Fibroblast of skin of scalp (primary cell): Measurements from ENCODE around the gene NELFCD.

Source experiments
- DNase-seq: peaks from one replicate; pipeline ENCODE4 v3.0.0-alpha.2; 2013

NELFCD gene

GRCh38 chr20:58994390-58995159, 13.5 kb downstream of the NELFCD start:
- DNase-seq, result no peak

- DNase-seq, result no peak
Measured at GRCh38 chr20:58995461-58996225, 14.6 kb downstream of the NELFCD start.

GRCh38 chr20:58996226-58996611, 15.2 kb downstream of the NELFCD start:
- DNase-seq, result no peak

- no peak for DNase-seq
Measured at GRCh38 chr20:58997141-58997770, 16.2 kb downstream of the NELFCD start.

GRCh38 chr20:58998656-58999055, 17.6 kb downstream of the NELFCD start:
- no peak for DNase-seq

GRCh38 chr20:59000326-59000725, 19.3 kb downstream of the NELFCD start:
- DNase-seq, result no peak

GRCh38 chr20:59001068-59001448, 20.0 kb downstream of the NELFCD start:
- no peak for DNase-seq

GRCh38 chr20:59001449-59002171, 20.6 kb downstream of the NELFCD start:
- DNase-seq, result no peak

- DNase-seq, result no peak
Measured at GRCh38 chr20:59002388-59002787, 21.3 kb downstream of the NELFCD start.

- no peak for DNase-seq
Measured at GRCh38 chr20:59002874-59003399, 21.9 kb downstream of the NELFCD start.

- no peak for DNase-seq
Measured at GRCh38 chr20:59003836-59004492, 22.9 kb downstream of the NELFCD start.

GRCh38 chr20:59004493-59004762, 23.4 kb downstream of the NELFCD start:
- no peak for DNase-seq

- DNase-seq, result no peak
Measured at GRCh38 chr20:59004763-59005522, 23.9 kb downstream of the NELFCD start.

- DNase-seq, result no peak
Measured at GRCh38 chr20:59005523-59006166, 24.6 kb downstream of the NELFCD start.

GRCh38 chr20:59006167-59006863, 25.3 kb downstream of the NELFCD start:
- DNase-seq, result no peak

GRCh38 chr20:59006864-59007664, 26.0 kb downstream of the NELFCD start, which contains the start of gene CTSZ:
TSS of gene CTSZ (minus strand) at chr20:59007254. CDS start at chr20:59007128, 126 bp downstream.
- DNase-seq, result peak; percentile 52

GRCh38 chr20:59007665-59008511, 26.8 kb downstream of the NELFCD start:
- no peak for DNase-seq

GRCh38 chr20:59008715-59009336, 27.8 kb downstream of the NELFCD start:
- DNase-seq, result no peak
